Gastrocnemius medialis (tissue), 4 donors: Measurements from ENCODE around the gene AGAP1.

Experiments used
- CTCF ChIP-seq, 5 experiments: fragments of 450-650 bp in 3 of 5; fragments of 200-600 bp in 2 of 5; sonication (generic) in 2 of 5; IDR thresholded peaks in 4 of 5; conservative IDR thresholded peaks in 1 of 5; 1 replicate in 4 of 5; 2 replicates in 1 of 5; pipeline ENCODE4 v1.5.1; 2016 to 2019; ENCODE audit warnings: antibody characterized with exemption in 5 of 5, mild to moderate bottlenecking in 3 of 5, moderate library complexity in 3 of 5
- POLR2A ChIP-seq, 2 donors: fragments of 450-650 bp; IDR thresholded peaks; one replicate each; pipeline ENCODE4 v1.6.1; 2017; ENCODE audit warnings: antibody characterized with exemption in 2 of 2, mild to moderate bottlenecking in 2 of 2, moderate library complexity in 2 of 2

DNA sequence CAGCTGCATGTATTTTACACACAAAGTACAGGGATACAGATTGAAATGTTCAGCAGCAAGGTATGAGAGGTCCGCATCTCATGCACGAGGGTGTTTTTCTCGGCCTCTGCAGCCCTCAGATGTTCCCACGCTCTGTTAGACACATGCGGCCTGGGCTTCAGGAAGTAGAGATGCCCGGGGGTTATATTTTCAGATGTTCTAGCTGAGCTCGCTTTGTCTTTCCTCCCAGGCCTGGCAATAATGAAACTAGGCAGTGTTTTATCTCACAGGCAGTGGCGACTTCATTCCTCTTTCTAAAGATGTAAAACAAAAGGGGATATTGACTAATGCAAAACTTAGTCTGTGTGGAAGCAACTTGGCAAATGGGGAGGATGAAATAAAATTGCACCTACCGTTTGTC lies 483.6 kb downstream of the AGAP1 start:
- TF ChIP-seq POLR2A (IDR thresholded peaks at IDR 0.05) (no peak), CTCF (IDR thresholded peaks at IDR 0.05 in 4 of 5, conservative IDR thresholded peaks at IDR 0.05 in 1 of 5) (no peak)
